NB4 (cell line): ENCODE data around the gene OSBPL10.

Experiments used
- MAX ChIP-seq: IDR thresholded peaks from 2 replicates; pipeline ENCODE4 v1.6.1; 2011; ENCODE audit warnings: low read depth, low read length
- MYC ChIP-seq: IDR thresholded peaks from 2 replicates; pipeline ENCODE4 v1.6.1; 2011; ENCODE audit warnings: low read depth, low read length
- POLR2A ChIP-seq: IDR thresholded peaks from 2 replicates; pipeline ENCODE4 v1.6.1; 2011; ENCODE audit warnings: mild to moderate bottlenecking; ENCODE audit not compliant: insufficient read length; ENCODE audit errors: extremely low read depth
- TF ChIP-seq, protein P1 (sequence below): IDR thresholded peaks from one replicate; pipeline ENCODE4 v1.5.1; 2012; ENCODE audit warnings: low read depth, low read length

GRCh38 chr3:31728403-31728802, 252.7 kb downstream of the OSBPL10 start:
- TF ChIP-seq, protein P1, sequence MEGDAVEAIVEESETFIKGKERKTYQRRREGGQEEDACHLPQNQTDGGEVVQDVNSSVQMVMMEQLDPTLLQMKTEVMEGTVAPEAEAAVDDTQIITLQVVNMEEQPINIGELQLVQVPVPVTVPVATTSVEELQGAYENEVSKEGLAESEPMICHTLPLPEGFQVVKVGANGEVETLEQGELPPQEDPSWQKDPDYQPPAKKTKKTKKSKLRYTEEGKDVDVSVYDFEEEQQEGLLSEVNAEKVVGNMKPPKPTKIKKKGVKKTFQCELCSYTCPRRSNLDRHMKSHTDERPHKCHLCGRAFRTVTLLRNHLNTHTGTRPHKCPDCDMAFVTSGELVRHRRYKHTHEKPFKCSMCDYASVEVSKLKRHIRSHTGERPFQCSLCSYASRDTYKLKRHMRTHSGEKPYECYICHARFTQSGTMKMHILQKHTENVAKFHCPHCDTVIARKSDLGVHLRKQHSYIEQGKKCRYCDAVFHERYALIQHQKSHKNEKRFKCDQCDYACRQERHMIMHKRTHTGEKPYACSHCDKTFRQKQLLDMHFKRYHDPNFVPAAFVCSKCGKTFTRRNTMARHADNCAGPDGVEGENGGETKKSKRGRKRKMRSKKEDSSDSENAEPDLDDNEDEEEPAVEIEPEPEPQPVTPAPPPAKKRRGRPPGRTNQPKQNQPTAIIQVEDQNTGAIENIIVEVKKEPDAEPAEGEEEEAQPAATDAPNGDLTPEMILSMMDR: no peak
- TF ChIP-seq POLR2A: no peak
- TF ChIP-seq MAX: no peak
- TF ChIP-seq MYC: no peak
